Measurements from ENCODE around the gene DPEP2NB.
"Not testable (repeated sequence)": the region's sequence is repeated elsewhere in the genome, so short reads cannot be mapped to it uniquely, and the experiment has no call there.

Gene DPEP2NB

GRCh38 chr16:68040506-68041288 lies 25.0 kb upstream of the DPEP2NB start:
- Histone ChIP-seq H4K20me1 (0 out of 2 replicates have a peak, but pooled peaks cover 6% of the 10 kb centered on the region), H3K4me3 (no peak overlapping the region), H3K9me3 (no peaks in the 10 kb centered on the region), H3K9ac (no peak overlapping the region), H3K27me3 (no peaks in the 10 kb centered on the region), H3K4me1 (no peaks in the 10 kb centered on the region), H3K27ac (no peak overlapping the region), H3K4me2 (no peak overlapping the region), H3K36me3 (peaks cover 81% of the 10 kb centered on the region)
- TF ChIP-seq Cebpa-rat (IDR thresholded peaks at IDR 0.05): no peak

- Histone ChIP-seq H3K27me3 (no peaks in the 10 kb centered on the region), H3K4me3 (no peak overlapping the region), H3K9ac (no peak overlapping the region), H3K4me1 (no peaks in the 10 kb centered on the region), H3K4me2 (no peak overlapping the region), H3K36me3 (peaks cover 70% of the 10 kb centered on the region), H3K9me3 (no peaks in the 10 kb centered on the region), H3K27ac (no peak overlapping the region), H4K20me1 (0 out of 2 replicates have a peak, but pooled peaks cover 6% of the 10 kb centered on the region)
- no peak for TF ChIP-seq Cebpa-rat (IDR thresholded peaks at IDR 0.05)
Measured at GRCh38 chr16:68037841-68038597, 22.3 kb upstream of the DPEP2NB start.

GRCh38 chr16:68035227-68035626 lies 19.5 kb upstream of the DPEP2NB start:
- Histone ChIP-seq H3K27ac (no peak overlapping the region), H3K4me3 (no peak overlapping the region), H3K36me3 (peaks cover 64% of the 10 kb centered on the region), H3K9me3 (no peaks in the 10 kb centered on the region), H3K4me1 (no peaks in the 10 kb centered on the region), H3K9ac (no peak overlapping the region), H4K20me1 (no peaks in the 10 kb centered on the region; the same call in 1 of the 2 replicates), H3K27me3 (no peaks in the 10 kb centered on the region), H3K4me2 (no peak overlapping the region)
- no peak for TF ChIP-seq Cebpa-rat (IDR thresholded peaks at IDR 0.05)

GRCh38 chr16:68033101-68033500 lies 17.4 kb upstream of the DPEP2NB start:
- Histone ChIP-seq H3K36me3 (peaks cover 64% of the 10 kb centered on the region), H3K4me3 (no peak overlapping the region), H3K27me3 (no peaks in the 10 kb centered on the region), H3K27ac (no peak overlapping the region), H3K4me1 (no peaks in the 10 kb centered on the region), H3K9ac (no peak overlapping the region), H3K9me3 (no peaks in the 10 kb centered on the region), H4K20me1 (no peaks in the 10 kb centered on the region; the same call in 1 of the 2 replicates), H3K4me2 (no peak overlapping the region)
- no peak for TF ChIP-seq Cebpa-rat (IDR thresholded peaks at IDR 0.05)

- H3K4me3 ChIP-seq: no peak overlapping the region
- no peak overlapping the region for H3K9ac ChIP-seq
- no peaks in the 10 kb centered on the region; the same call in 1 of the 2 replicates for H4K20me1 ChIP-seq
- TF ChIP-seq Cebpa-rat (IDR thresholded peaks at IDR 0.05): no peak
- H3K9me3 ChIP-seq: no peaks in the 10 kb centered on the region
- no peaks in the 10 kb centered on the region for H3K4me1 ChIP-seq
- H3K27ac ChIP-seq: no peak overlapping the region
- H3K27me3 ChIP-seq: no peaks in the 10 kb centered on the region
- H3K36me3 ChIP-seq: peaks cover 72% of the 10 kb centered on the region
- H3K4me2 ChIP-seq: no peak overlapping the region
Measured at GRCh38 chr16:68031951-68032350, 16.2 kb upstream of the DPEP2NB start.

- H3K27ac ChIP-seq, H3K4me2 ChIP-seq, H3K27me3 ChIP-seq, H3K4me1 ChIP-seq, H3K4me3 ChIP-seq, H3K9ac ChIP-seq, H3K9me3 ChIP-seq, H4K20me1 ChIP-seq: not testable (repeated sequence)
- H3K36me3 ChIP-seq: peaks cover 73% of the 10 kb centered on the region
Measured at GRCh38 chr16:68030108-68030507, 14.4 kb upstream of the DPEP2NB start.

- Histone ChIP-seq H3K36me3 (peaks cover 69% of the 10 kb centered on the region), H3K27ac (no peak overlapping the region), H3K9ac (no peak overlapping the region), H3K4me3 (no peak overlapping the region), H3K27me3 (no peaks in the 10 kb centered on the region), H3K4me1 (peaks cover 10% of the 10 kb centered on the region), H3K4me2 (no peak overlapping the region), H3K9me3 (no peaks in the 10 kb centered on the region), H4K20me1 (no peaks in the 10 kb centered on the region; the same call in 1 of the 2 replicates)
- no peak for TF ChIP-seq Cebpa-rat (IDR thresholded peaks at IDR 0.05)
Measured at GRCh38 chr16:68028996-68029395, 13.3 kb upstream of the DPEP2NB start.

- H3K27me3 ChIP-seq: no peaks in the 10 kb centered on the region
- peaks cover 30% of the 10 kb centered on the region for H3K4me1 ChIP-seq
- H3K4me2 ChIP-seq: peak within 1 kb of the TSS; percentile 99
- H3K27ac ChIP-seq: peak within 1 kb of the TSS; percentile 97
- peak within 1 kb of the TSS; percentile 100 for H3K4me3 ChIP-seq
- H4K20me1 ChIP-seq: peaks cover 17% of the 10 kb centered on the region; the same call in 1 of the 2 replicates
- H3K9ac ChIP-seq: peak within 1 kb of the TSS; percentile 99
- TF ChIP-seq Cebpa-rat (IDR thresholded peaks at IDR 0.05): no peak
- no peaks in the 10 kb centered on the region for H3K9me3 ChIP-seq
- peaks cover 39% of the 10 kb centered on the region for H3K36me3 ChIP-seq
Measured at GRCh38 chr16:68022728-68023537, 7.2 kb upstream of the DPEP2NB start, which contains the start of the genes DDX28 and DUS2. DDX28 (minus strand) TSS chr16:68023232; CDS start chr16:68023202, 30 bp downstream. DUS2 (plus strand) TSS chr16:68023284; CDS start chr16:68038024, 14,740 bp downstream.

GRCh38 chr16:68022278-68022727 lies 6.6 kb upstream of the DPEP2NB start:
- no peaks in the 10 kb centered on the region for H3K9me3 ChIP-seq
- H3K27me3 ChIP-seq: no peaks in the 10 kb centered on the region
- peaks cover 30% of the 10 kb centered on the region for H3K4me1 ChIP-seq
- H3K4me2 ChIP-seq: peak overlapping the region; percentile 99
- H4K20me1 ChIP-seq: peaks cover 17% of the 10 kb centered on the region; the same call in 1 of the 2 replicates
- peak overlapping the region; percentile 99 for H3K9ac ChIP-seq
- H3K4me3 ChIP-seq: peak overlapping the region; percentile 100
- peaks cover 33% of the 10 kb centered on the region for H3K36me3 ChIP-seq
- TF ChIP-seq Cebpa-rat (IDR thresholded peaks at IDR 0.05): no peak
- peak overlapping the region; percentile 97 for H3K27ac ChIP-seq

Measured in BLaER1 (cell line).